ENCODE results near the gene APOL6. TPM values are rescaled to one million over a fixed set of nuclear protein-coding genes. Genes with fewer than 3 reads are reported as not detected.

Gene APOL6
- total RNA-seq, result 6.4 TPM

- H3K4me3 ChIP-seq, result peak within 1 kb of the TSS; percentile 50 to 70
- no peaks in the 10 kb centered on the region for H3K27me3 ChIP-seq
- intact Hi-C loops (cut with DNase I), result no loop called here
- DNase-seq (ENCODE audit: low spot score in 2 of 2), result peak in 1 of 2 donors; percentile 71
- peak within 1 kb of the TSS; percentile 66 to 84 for H3K27ac ChIP-seq
- peaks cover 0 to 3% of the 10 kb centered on the region in 2 donors for H3K9me3 ChIP-seq
- H3K4me1 ChIP-seq, result peaks cover 4 to 5% of the 10 kb centered on the region in 2 donors
- no peaks in the 10 kb centered on the region for H3K36me3 ChIP-seq
- no peak for TF ChIP-seq CTCF (IDR thresholded peaks at IDR 0.05)
These were observed at the start of gene APOL6 for GRCh38 chr22:35648066-35649025. Gene APOL6 (plus strand): TSS chr22:35648446. CDS start chr22:35656426, 7,980 bp downstream.

GRCh38 chr22:35599364-35599763 lies 48.9 kb upstream of the APOL6 start:
- TF ChIP-seq CTCF (IDR thresholded peaks at IDR 0.05), result no peak
- H3K36me3 ChIP-seq, result no peaks in the 10 kb centered on the region
- H3K27ac ChIP-seq, result no peak overlapping the region
- H3K4me1 ChIP-seq, result no peaks in the 10 kb centered on the region
- intact Hi-C loops (cut with DNase I), result no loop called here
- no peaks in the 10 kb centered on the region for H3K27me3 ChIP-seq
- DNase-seq (ENCODE audit: low spot score in 2 of 2), result no peak
- no peaks in the 10 kb centered on the region for H3K9me3 ChIP-seq
- no peak overlapping the region for H3K4me3 ChIP-seq

- DNase-seq (ENCODE audit: low spot score in 2 of 2), result no peak
- no peak for TF ChIP-seq CTCF (IDR thresholded peaks at IDR 0.05)
- Histone ChIP-seq H3K27ac (no peak overlapping the region), H3K36me3 (no peaks in the 10 kb centered on the region), H3K4me3 (no peak overlapping the region), H3K9me3 (no peaks in the 10 kb centered on the region), H3K4me1 (no peaks in the 10 kb centered on the region), H3K27me3 (no peaks in the 10 kb centered on the region)
- intact Hi-C loops (cut with DNase I), result no loop called here
These were observed 47.8 kb upstream of the APOL6 start for GRCh38 chr22:35600476-35600875.

GRCh38 chr22:35601013-35601580 lies 47.1 kb upstream of the APOL6 start:
- intact Hi-C loops (cut with DNase I), result no loop called here
- H3K27me3 ChIP-seq, result no peaks in the 10 kb centered on the region
- H3K4me3 ChIP-seq, result no peak overlapping the region
- TF ChIP-seq CTCF (IDR thresholded peaks at IDR 0.05), result no peak
- H3K27ac ChIP-seq, result no peak overlapping the region
- H3K36me3 ChIP-seq, result no peaks in the 10 kb centered on the region
- H3K9me3 ChIP-seq, result no peaks in the 10 kb centered on the region
- peaks cover 0 to 6% of the 10 kb centered on the region in 2 donors for H3K4me1 ChIP-seq
- DNase-seq (ENCODE audit: low spot score in 2 of 2), result no peak

- peaks cover 2 to 13% of the 10 kb centered on the region in 2 donors for H3K4me1 ChIP-seq
- no peak for DNase-seq (ENCODE audit: low spot score in 2 of 2)
- H3K27me3 ChIP-seq, result no peaks in the 10 kb centered on the region
- no peaks in the 10 kb centered on the region for H3K36me3 ChIP-seq
- no peak overlapping the region for H3K4me3 ChIP-seq
- intact Hi-C loops (cut with DNase I), result no loop called here
- no peaks in the 10 kb centered on the region for H3K9me3 ChIP-seq
- H3K27ac ChIP-seq, result no peak overlapping the region
- TF ChIP-seq CTCF (IDR thresholded peaks at IDR 0.05), result no peak
These were observed 46.3 kb upstream of the APOL6 start for GRCh38 chr22:35601743-35602615.

Measured in ascending aorta (tissue), 2 donors.